ENCODE measurements around the gene AFF2. TPM values are rescaled to one million over a fixed set of nuclear protein-coding genes. Genes with fewer than 3 reads are reported as not detected.

AFF2 gene
- total RNA-seq, 1 donor from 2014 or later, result 0.27 TPM

DNA sequence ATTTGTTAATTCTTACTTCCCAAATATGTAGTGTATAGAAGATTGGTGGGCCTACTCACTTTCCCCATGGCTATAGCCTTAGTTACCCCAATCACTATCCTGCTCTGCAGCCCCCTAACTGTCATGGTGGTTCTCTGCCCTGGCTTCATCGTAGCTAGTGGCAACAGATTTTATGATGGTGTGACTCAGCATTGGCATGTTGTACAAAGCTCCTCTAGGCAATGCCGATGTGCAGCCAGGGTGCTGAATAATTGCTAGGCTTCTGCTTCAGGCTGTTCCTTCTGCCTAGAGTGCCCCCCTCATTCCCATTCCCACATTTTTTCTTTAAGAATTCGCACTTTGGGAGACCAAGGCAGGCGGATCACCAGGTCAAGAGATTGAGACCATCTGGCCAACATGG, 35.2 kb downstream of the AFF2 start:
- Histone ChIP-seq H3K27me3 (ENCODE audit: low read depth) (no peaks in the 10 kb centered on the region), H3K4me3 (no peak overlapping the region), H3K4me1 (no peaks in the 10 kb centered on the region), H3K36me3 (no peaks in the 10 kb centered on the region), H3K27ac (replicated peaks) (no peak overlapping the region), H3K9me3 (replicated peaks) (no peaks in the 10 kb centered on the region)
- DNase-seq, result no peak
- intact Hi-C loops (cut with micrococcal nuclease), result no loop called here
- TF ChIP-seq, protein P1, sequence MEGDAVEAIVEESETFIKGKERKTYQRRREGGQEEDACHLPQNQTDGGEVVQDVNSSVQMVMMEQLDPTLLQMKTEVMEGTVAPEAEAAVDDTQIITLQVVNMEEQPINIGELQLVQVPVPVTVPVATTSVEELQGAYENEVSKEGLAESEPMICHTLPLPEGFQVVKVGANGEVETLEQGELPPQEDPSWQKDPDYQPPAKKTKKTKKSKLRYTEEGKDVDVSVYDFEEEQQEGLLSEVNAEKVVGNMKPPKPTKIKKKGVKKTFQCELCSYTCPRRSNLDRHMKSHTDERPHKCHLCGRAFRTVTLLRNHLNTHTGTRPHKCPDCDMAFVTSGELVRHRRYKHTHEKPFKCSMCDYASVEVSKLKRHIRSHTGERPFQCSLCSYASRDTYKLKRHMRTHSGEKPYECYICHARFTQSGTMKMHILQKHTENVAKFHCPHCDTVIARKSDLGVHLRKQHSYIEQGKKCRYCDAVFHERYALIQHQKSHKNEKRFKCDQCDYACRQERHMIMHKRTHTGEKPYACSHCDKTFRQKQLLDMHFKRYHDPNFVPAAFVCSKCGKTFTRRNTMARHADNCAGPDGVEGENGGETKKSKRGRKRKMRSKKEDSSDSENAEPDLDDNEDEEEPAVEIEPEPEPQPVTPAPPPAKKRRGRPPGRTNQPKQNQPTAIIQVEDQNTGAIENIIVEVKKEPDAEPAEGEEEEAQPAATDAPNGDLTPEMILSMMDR (IDR thresholded peaks at IDR 0.05; ENCODE audit: borderline replicate concordance), result no peak

DNA sequence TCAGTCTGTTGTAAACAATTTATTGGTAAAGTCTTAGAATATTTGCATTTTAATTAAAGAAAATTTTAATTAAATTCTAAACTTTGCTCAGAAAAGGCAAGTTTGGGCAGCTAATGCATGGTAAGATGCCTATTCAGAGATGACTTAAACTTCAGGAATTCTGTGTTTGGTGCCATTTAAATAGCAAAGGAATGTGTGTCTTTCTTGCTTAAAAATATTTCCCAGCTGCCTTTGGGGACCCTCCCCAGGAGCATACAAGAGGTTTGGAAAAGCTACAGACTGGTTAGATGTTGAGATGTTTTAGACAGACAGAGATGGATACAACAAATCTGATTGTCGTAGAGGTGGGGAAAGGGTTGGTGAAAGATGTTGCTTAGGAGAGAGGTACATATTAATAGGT, 36.5 kb downstream of the AFF2 start:
- no peak for DNase-seq
- Histone ChIP-seq H3K9me3 (replicated peaks) (no peaks in the 10 kb centered on the region), H3K36me3 (no peaks in the 10 kb centered on the region), H3K27ac (replicated peaks) (no peak overlapping the region), H3K4me3 (no peak overlapping the region), H3K4me1 (no peaks in the 10 kb centered on the region), H3K27me3 (ENCODE audit: low read depth) (no peaks in the 10 kb centered on the region)
- TF ChIP-seq, protein P1 (IDR thresholded peaks at IDR 0.05; ENCODE audit: borderline replicate concordance), result no peak
- intact Hi-C loops (cut with micrococcal nuclease), result no loop called here

DNA sequence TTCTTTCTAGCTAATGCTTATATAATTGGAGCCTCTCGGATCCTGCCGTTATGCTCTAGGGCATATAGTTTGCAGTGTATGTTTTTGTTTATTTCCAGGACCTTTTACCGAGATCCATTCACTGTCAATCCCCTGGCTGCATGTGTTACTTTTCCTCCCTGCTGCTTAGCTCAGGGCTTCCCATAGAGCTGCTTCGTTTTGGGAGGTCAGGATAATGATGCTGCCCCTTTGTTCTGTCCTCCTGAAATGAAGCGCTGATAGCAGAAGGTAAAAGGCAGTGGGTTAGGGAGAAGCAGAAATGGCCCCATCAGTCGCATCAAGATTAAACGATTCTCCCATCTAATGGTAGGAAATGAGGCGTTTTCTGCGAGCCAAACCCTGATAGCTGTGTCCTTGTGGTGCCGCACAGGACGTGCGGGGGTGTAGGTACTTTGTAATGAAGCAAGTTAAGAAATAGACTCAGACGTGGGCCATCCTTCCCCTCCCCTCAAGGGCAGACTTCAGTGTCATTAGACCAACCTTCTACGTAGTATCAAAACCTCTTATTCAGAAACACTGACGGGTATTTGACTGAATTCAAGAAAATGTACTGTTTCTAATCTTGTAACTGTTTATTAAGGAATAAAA, 37.3 kb downstream of the AFF2 start:
- Histone ChIP-seq H3K9me3 (replicated peaks) (no peaks in the 10 kb centered on the region), H3K27me3 (ENCODE audit: low read depth) (no peaks in the 10 kb centered on the region), H3K36me3 (no peaks in the 10 kb centered on the region), H3K4me3 (no peak overlapping the region), H3K27ac (replicated peaks) (no peak overlapping the region), H3K4me1 (no peaks in the 10 kb centered on the region)
- intact Hi-C loops (cut with micrococcal nuclease), result no loop called here
- TF ChIP-seq, protein P1 (IDR thresholded peaks at IDR 0.05; ENCODE audit: borderline replicate concordance), result no peak
- no peak for DNase-seq

DNA sequence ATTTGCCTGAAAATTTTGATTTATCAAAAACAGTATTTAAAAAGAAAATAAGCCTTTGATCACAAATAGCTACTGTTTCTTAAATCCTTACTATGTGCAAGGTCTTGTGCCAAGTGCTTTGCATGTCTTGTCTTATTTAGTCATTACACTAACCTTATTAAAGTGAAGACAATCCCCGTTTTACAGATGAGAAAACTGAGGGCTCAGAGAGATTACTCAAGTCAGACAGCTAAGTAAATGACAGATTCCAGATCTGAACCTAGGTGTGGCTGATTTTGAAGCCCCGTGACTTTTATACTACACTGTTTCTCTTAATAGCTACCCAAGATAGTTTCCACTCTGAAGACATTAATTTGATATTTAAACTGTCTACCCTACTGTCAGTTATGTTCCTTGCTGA, 38.2 kb downstream of the AFF2 start:
- intact Hi-C loops (cut with micrococcal nuclease), result no loop called here
- TF ChIP-seq, protein P1 (IDR thresholded peaks at IDR 0.05; ENCODE audit: borderline replicate concordance), result no peak
- H3K9me3 ChIP-seq (replicated peaks), result no peaks in the 10 kb centered on the region
- H3K36me3 ChIP-seq, result no peaks in the 10 kb centered on the region
- H3K27ac ChIP-seq (replicated peaks), result no peak overlapping the region
- H3K4me3 ChIP-seq, result no peak overlapping the region
- DNase-seq, result no peak
- no peaks in the 10 kb centered on the region for H3K27me3 ChIP-seq (ENCODE audit: low read depth)
- H3K4me1 ChIP-seq, result no peaks in the 10 kb centered on the region

DNA sequence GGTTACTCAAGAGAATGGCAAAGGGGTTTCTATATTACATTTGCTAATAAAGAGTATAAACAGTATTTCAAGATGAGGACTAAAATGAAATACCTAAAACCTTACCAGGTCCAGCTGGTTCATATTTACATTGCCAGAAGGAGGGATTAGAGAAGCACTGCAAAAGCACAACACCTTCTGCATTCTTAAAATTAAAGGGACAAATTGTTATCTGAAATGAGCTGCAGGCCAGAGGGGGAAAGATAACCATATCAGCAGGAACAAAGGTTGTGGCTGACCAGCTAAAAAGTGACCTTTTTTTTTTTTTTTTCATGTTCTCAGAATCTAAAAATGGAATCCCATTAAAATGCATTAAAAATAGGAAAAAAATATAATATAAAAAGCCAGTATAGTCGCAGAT, 39.7 kb downstream of the AFF2 start:
- H3K9me3 ChIP-seq (replicated peaks), result no peaks in the 10 kb centered on the region
- no peak for DNase-seq
- H3K4me3 ChIP-seq, result no peak overlapping the region
- H3K36me3 ChIP-seq, result no peaks in the 10 kb centered on the region
- H3K27me3 ChIP-seq (ENCODE audit: low read depth), result no peaks in the 10 kb centered on the region
- H3K27ac ChIP-seq (replicated peaks), result no peak overlapping the region
- TF ChIP-seq, protein P1 (IDR thresholded peaks at IDR 0.05; ENCODE audit: borderline replicate concordance), result no peak
- H3K4me1 ChIP-seq, result no peaks in the 10 kb centered on the region
- intact Hi-C loops (cut with micrococcal nuclease), result no loop called here

Data from left ventricle myocardium inferior (tissue), 1 donor.